Pancreas (tissue), 10 donors: ENCODE measurements around the gene EXOC3L1. TPM values are rescaled to one million over a fixed set of nuclear protein-coding genes. Genes with fewer than 3 reads are reported as not detected.

ENCODE experiments used
- ATAC-seq, 4 donors: fragments of 200-7000 bp; cut with Tn5 transposase; one replicate each; pipeline versions ENCODE4 v1.8.0 to v1.9.1; 2020; ENCODE audit warnings: mild to moderate bottlenecking in 4 of 4, moderate library complexity in 4 of 4
- DNase-seq, 6 donors: peaks; one replicate each; pipeline ENCODE4 v3.0.0-alpha.2; 2020
- FAIRE-seq: peaks from 2 replicates; lab custom pipeline; 2012; peaks lifted over from hg19 to GRCh38; lab: Jason Lieb, UNC
- H3K27ac ChIP-seq, 4 donors: fragments of 200-600 bp; sonication (generic); 1 replicate in 3 of 4; 2 replicates in 1 of 4; pipeline versions ENCODE4 v1.5.0 to v1.8.0; 2020
- H3K27me3 ChIP-seq, 4 donors: fragments of 200-600 bp; one replicate each; pipeline ENCODE4 v1.8.0; 2021
- H3K36me3 ChIP-seq, 3 donors: fragments of 200-600 bp; sonication (generic) in 1 of 3; one replicate each; pipeline versions ENCODE4 v1.5.0 to v1.8.0; 2020 to 2021
- H3K4me1 ChIP-seq, 3 donors: fragments of 200-600 bp; one replicate each; pipeline ENCODE4 v1.8.0; 2021
- H3K4me3 ChIP-seq, 4 donors: fragments of 200-600 bp; sonication (generic) in 2 of 4; one replicate each; pipeline versions ENCODE4 v1.5.0 to v1.8.0; 2020 to 2021
- H3K9me3 ChIP-seq, 4 donors: fragments of 200-600 bp; one replicate each; pipeline ENCODE4 v1.8.0; 2021
- WGBS, 2 donors: extraction: QIAGEN DNeasy Blood & Tissue Kit; methylation state at CpG; one replicate each; pipeline ENCODE4 v1.1.7; 2013; 5-methylcytosine and 5-hydroxymethylcytosine counted together
- intact Hi-C, 3 donors: fragments of 100-400 bp; cut with DNase I; formaldehyde crosslinking; loops; one replicate each; pipeline versions ENCODE4 v1.11.1 to v1.14.2; 2022
- polyA plus RNA-seq, 2 donors: library from polyadenylated mRNA; stranded (reverse); fragments of 200-250 nt; gene quantifications; one replicate each; pipeline ENCODE4 v1.2.3, GENCODE V29; 2013
- total RNA-seq, 6 donors: library from RNA; stranded (reverse); fragmentation: NEBNext Ultra II Directional in 4 of 6; extraction: Animal tissue kit (Norgen Biotek cat#: 25700) in 4 of 6; gene quantifications; one replicate each; pipeline versions ENCODE4 v1.2.1 to v1.2.4, GENCODE V29; 2021 to 2023
- TF ChIP-seq, protein P1 (sequence below), 4 donors: fragments of 200-600 bp; sonication (generic) in 3 of 4; IDR thresholded peaks; one replicate each; pipeline versions ENCODE4 v1.5.0 to v1.8.0; 2021; ENCODE audit warnings: antibody characterized with exemption in 4 of 4
- donor health status: healthy with polysubstance abuse.
- donor health status: DM: no; HTN: no; CAD: no; lungs with moderate emphysema.
- donor health status: DM: no; HTN: no; CAD: no.
- donor health status: control.
- donor health status: control.
- donor health status: Bipolar disorder and iron deficiency.
- donor health status: DM: yes; HTN: yes; CAD: no.
- donor health status: DM: no; HTN: no; CAD: no.
- donor health status: DM: no; HTN: no; CAD: no.
- donor health status: DM: yes; HTN: yes; CAD: no.

The EXOC3L1 gene, protein sequence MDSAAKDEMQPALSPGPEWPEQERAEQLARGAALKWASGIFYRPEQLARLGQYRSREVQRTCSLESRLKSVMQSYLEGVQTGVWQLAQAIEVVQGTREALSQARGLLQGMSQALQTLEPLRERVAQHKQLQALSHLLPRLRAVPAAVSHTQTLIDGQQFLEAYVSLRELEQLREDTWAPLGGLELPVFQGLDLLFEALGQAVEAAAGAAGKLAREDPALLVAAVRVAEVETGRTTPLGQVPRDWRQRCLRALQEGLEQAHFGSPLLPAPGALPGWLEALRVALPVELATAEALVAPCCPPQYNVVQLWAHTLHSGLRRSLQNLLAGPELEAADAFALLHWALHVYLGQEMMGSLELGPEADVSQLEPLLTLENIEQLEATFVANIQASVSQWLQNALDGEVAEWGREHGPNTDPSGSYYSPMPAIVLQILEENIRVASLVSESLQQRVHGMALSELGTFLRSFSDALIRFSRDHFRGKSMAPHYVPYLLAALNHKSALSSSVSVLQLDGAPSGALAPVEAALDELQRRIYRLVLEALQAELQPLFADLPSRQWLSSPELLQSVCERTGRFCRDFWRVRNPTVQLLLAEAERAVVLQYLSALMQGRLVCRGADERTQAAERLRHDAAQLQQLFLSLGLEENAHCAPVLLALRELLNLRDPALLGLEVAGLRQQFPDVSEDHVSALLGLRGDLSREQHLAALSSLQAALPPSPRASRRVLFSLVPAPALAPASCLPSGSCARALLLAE
- total RNA-seq (1 to 10 TPM in 3 of 6 donors, under 1 TPM in 3; 0.67 to 2.3 (median 1.2) TPM), polyA plus RNA-seq (1 to 10 TPM; 5.2 to 6.2 TPM)

DNA sequence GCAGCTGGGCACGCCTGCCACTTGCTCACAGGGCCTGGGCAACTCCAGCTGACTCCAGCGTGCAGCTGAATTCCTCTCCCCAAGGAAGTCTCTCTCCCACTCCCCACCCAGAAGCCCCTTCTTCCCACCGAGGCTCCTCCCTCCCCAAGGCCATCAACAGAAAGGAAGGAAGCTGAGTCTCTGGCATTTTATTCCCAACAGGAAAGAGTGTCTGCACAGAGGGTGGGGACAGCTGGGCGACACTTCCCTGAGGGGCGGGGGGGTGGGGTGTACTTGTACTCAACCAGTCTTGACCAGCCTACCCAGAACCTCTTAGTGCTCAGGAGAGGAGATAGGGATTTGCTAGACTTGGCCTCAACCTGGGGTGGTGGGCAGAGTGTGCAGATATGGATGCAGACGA is at the start of gene EXOC3L1:
TSS of gene EXOC3L1 (minus strand) at position 96 of the 400 bp plus-strand sequence. CDS start 460 bp downstream, outside the sequence.
- Histone ChIP-seq H3K36me3 (peaks cover 0 to 5% (median 3%) of the 10 kb centered on the region in 3 donors), H3K27me3 (no peaks in the 10 kb centered on the region), H3K9me3 (no peaks in the 10 kb centered on the region), H3K27ac (no peak within 1 kb of the TSS), H3K4me1 (peaks cover 16 to 22% (median 21%) of the 10 kb centered on the region in 3 donors), H3K4me3 (no peak within 1 kb of the TSS)
- intact Hi-C loops: no loop called here
- DNase-seq: no peak
- TF ChIP-seq, protein P1, sequence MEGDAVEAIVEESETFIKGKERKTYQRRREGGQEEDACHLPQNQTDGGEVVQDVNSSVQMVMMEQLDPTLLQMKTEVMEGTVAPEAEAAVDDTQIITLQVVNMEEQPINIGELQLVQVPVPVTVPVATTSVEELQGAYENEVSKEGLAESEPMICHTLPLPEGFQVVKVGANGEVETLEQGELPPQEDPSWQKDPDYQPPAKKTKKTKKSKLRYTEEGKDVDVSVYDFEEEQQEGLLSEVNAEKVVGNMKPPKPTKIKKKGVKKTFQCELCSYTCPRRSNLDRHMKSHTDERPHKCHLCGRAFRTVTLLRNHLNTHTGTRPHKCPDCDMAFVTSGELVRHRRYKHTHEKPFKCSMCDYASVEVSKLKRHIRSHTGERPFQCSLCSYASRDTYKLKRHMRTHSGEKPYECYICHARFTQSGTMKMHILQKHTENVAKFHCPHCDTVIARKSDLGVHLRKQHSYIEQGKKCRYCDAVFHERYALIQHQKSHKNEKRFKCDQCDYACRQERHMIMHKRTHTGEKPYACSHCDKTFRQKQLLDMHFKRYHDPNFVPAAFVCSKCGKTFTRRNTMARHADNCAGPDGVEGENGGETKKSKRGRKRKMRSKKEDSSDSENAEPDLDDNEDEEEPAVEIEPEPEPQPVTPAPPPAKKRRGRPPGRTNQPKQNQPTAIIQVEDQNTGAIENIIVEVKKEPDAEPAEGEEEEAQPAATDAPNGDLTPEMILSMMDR (IDR thresholded peaks at IDR 0.05): no peak
- no peak for FAIRE-seq
- WGBS, 2 donors: 37 to 47% methylated on average over 6 of the region's 6 CpGs
- no peak for ATAC-seq

DNA sequence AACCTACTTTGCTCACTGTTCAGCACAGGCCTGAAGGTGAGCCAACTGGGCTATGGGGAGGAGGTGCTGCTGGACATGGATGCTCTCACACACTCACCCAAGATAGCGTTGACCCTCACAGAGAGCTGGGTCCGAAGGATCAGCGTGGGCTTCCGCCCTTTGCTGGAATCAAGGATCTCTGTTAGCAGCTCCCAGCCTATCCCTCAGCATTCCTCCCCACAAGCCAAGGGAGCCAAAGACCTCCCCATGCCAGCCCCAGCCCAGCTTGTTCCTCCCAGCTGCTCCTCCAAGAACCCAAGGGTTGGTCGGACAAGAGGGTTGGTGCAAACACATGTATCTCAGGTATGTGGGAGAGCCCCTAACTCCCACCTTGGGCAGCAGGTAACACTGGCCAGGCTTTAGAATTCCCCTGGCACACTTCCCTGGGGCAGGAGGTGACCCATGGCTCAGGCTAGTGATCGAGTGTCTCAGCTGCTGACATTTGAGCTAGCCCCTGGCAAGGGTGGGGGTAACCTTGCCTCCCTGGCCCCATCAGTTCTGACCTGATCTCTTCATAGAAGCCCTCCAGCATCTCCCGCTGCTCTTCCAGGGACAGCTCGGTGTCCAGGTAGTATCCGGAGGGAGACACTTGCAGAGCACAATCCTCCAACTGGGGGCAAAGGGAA is 49.0 kb upstream of the EXOC3L1 start:
- 90 to 92% methylated on average over 9 of the region's 9 CpGs for WGBS, 2 donors
- DNase-seq: peak in 1 of 6 donors; percentile 27
- no peak overlapping the region for H3K27ac ChIP-seq

DNA sequence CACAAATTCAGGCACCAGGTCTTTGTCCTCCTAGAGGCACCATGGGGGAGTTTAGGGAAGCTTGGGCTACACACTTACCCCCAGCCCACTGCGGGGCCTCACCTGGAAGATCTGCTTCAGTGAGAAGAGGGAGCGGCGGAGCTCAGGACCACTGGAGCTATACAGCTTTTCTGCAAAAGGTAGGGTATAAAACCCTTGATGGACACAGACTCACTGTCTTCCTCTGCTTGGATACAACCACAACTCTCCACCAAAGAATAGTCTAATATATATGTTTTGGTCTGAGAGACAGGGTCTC is 48.3 kb upstream of the EXOC3L1 start:
- Histone ChIP-seq H3K27me3 (no peaks in the 10 kb centered on the region), H3K27ac (no peak overlapping the region), H3K9me3 (no peaks in the 10 kb centered on the region), H3K4me3 (no peak overlapping the region), H3K4me1 (peaks cover 0 to 12% (median 3%) of the 10 kb centered on the region in 3 donors), H3K36me3 (peaks cover 0 to 20% (median 6%) of the 10 kb centered on the region in 3 donors)
- whole genome bisulfite sequencing, 2 donors: 96 to 99% methylated on average over 3 of the region's 3 CpGs
- no peak for FAIRE-seq
- TF ChIP-seq, protein P1 (IDR thresholded peaks at IDR 0.05): no peak
- no peak for ATAC-seq
- intact Hi-C loops: no loop called here
- no peak for DNase-seq

More for the DNA sequence above, 49.0 kb upstream of the EXOC3L1 start:
- Histone ChIP-seq H3K9me3 (no peaks in the 10 kb centered on the region), H3K27me3 (no peaks in the 10 kb centered on the region), H3K36me3 (peaks cover 0 to 20% (median 6%) of the 10 kb centered on the region in 3 donors), H3K4me3 (no peak overlapping the region), H3K4me1 (peaks cover 0 to 14% (median 3%) of the 10 kb centered on the region in 3 donors)
- intact Hi-C loops: no loop called here
- no peak for ATAC-seq
- no peak for FAIRE-seq
- TF ChIP-seq, protein P1 (IDR thresholded peaks at IDR 0.05): no peak

DNA sequence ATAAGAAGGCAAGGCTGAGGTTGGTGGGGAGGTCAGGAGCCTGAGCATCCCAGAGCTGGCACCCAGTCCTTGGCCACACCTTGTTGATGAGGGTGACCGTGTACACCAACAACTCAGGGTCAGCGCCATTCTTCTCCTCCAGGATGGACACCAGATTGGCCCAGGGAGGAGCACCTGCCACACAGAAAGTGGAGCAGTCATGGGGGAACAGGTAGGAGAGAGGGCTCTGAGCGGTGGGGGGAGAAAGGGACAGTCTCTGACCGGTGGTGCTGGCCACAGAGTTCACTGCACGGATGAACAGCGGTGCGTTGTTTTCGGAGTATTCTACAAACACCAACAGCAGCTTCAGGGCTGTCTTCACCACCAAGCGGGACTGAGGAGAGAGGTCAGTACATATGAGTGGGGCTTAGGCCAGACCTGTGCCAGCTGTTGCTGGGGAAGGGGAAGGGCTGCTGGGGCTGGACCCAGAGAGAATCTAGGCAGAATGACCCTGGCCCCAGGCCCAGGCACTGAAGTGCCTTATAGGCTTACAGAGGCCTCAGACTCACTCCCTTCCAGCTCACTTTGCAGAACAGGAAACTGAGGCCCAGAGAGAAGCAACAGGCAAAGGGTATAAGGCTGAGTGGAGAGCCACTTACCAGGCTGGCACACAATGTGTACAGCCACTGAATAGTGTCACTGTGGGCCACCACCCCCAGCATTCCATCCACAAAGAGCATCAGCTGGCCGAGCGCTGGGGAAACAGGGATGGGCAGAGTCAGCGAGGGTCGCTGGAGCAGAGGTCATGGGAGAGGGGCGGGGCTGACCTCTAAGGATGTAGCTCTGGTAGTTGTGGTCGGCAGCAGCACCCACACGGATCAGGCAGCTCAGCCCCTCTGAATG is 47.7 kb upstream of the EXOC3L1 start:
- H3K27me3 ChIP-seq: no peaks in the 10 kb centered on the region
- ATAC-seq (no peak), FAIRE-seq (no peak), DNase-seq (peak in 2 of 6 donors; percentile 13 to 43)
- peaks cover 0 to 20% (median 6%) of the 10 kb centered on the region in 3 donors for H3K36me3 ChIP-seq
- no peaks in the 10 kb centered on the region for H3K9me3 ChIP-seq
- H3K4me3 ChIP-seq: no peak overlapping the region
- peaks cover 0 to 12% (median 3%) of the 10 kb centered on the region in 3 donors for H3K4me1 ChIP-seq
- TF ChIP-seq, protein P1 (IDR thresholded peaks at IDR 0.05): no peak
- intact Hi-C loops: no loop called here
- WGBS, 2 donors: 84 to 85% methylated on average over 16 of the region's 16 CpGs
- no peak overlapping the region for H3K27ac ChIP-seq
